ENCODE results near the gene STYXL2.

The STYXL2 gene

GRCh38 chr1:167110586-167110985 lies 16.7 kb downstream of the STYXL2 start:
- no peak for DNase-seq

GRCh38 chr1:167111868-167112709 lies 18.2 kb downstream of the STYXL2 start:
- no peak for DNase-seq

- DNase-seq, result no peak
These were observed 20.9 kb downstream of the STYXL2 start for GRCh38 chr1:167114725-167115124.

GRCh38 chr1:167115655-167116054 lies 21.8 kb downstream of the STYXL2 start:
- no peak for DNase-seq

- DNase-seq, result no peak
These were observed 22.3 kb downstream of the STYXL2 start for GRCh38 chr1:167116174-167116573.

- no peak for DNase-seq
These were observed 23.4 kb downstream of the STYXL2 start for GRCh38 chr1:167117225-167117624.

- peak; percentile 25 for DNase-seq
These were observed 24.3 kb downstream of the STYXL2 start for GRCh38 chr1:167118188-167118587.

- no peak for DNase-seq
These were observed 25.8 kb downstream of the STYXL2 start for GRCh38 chr1:167119696-167120095.

- no peak for DNase-seq
These were observed 27.0 kb downstream of the STYXL2 start for GRCh38 chr1:167120899-167121298.

- DNase-seq, result no peak
These were observed 27.7 kb downstream of the STYXL2 start for GRCh38 chr1:167121375-167122120.

- no peak for DNase-seq
These were observed 28.2 kb downstream of the STYXL2 start for GRCh38 chr1:167122121-167122480.

- no peak for DNase-seq
These were observed 28.7 kb downstream of the STYXL2 start for GRCh38 chr1:167122568-167122967.

GRCh38 chr1:167126317-167126716 lies 32.4 kb downstream of the STYXL2 start:
- no peak for DNase-seq

GRCh38 chr1:167126811-167127210 lies 32.9 kb downstream of the STYXL2 start:
- no peak for DNase-seq

- no peak for DNase-seq
These were observed 33.4 kb downstream of the STYXL2 start for GRCh38 chr1:167127236-167127635.

GRCh38 chr1:167127661-167128060 lies 33.8 kb downstream of the STYXL2 start:
- DNase-seq, result no peak

GRCh38 chr1:167128261-167129227 lies 34.7 kb downstream of the STYXL2 start:
- DNase-seq, result no peak

GRCh38 chr1:167130829-167131510 lies 37.1 kb downstream of the STYXL2 start:
- DNase-seq, result no peak

GRCh38 chr1:167132301-167133010 lies 38.6 kb downstream of the STYXL2 start:
- DNase-seq, result no peak

- peak; percentile 98 for DNase-seq
These were observed 41.5 kb downstream of the STYXL2 start for GRCh38 chr1:167135281-167135840.

- peak; percentile 57 for DNase-seq
These were observed 42.3 kb downstream of the STYXL2 start for GRCh38 chr1:167136191-167136614.
